K562 (cell line): ENCODE data around the gene SND1. TPM values are rescaled to one million over a fixed set of nuclear protein-coding genes. Genes with fewer than 3 reads are reported as not detected.
A peak's percentile ranks its signal among the peaks of the same experiment; 100 is the strongest.

ENCODE experiments used
- ATAC-seq: fragments of 200-7000 bp; cut with Tn5 transposase; 3 replicates; pipeline ENCODE4 v1.9.1; 2020; ENCODE audit warnings: moderate library complexity
- BruUV-seq: library from RNA; stranded (reverse); fragments of 400-500 nt; replicated peaks from 2 replicates; lab custom pipeline; 2021; lab: Mats Ljungman, UMichigan
- CTCF ChIA-PET: fragments of 300-600 bp; formaldehyde crosslinking; extraction: SDS; loops from one replicate; lab custom pipeline; 2021; ENCODE audit warnings: low intra/inter-chr PET ratio; lab: Yijun Ruan, JAX
- POLR2A ChIA-PET: fragments of 300-600, 350-650 bp; sonication (Branson Sonifier 250); formaldehyde crosslinking; extraction: SDS; loops from one replicate; lab custom pipeline; 2021; ENCODE audit warnings: antibody characterized with exemption, inconsistent platforms; lab: Yijun Ruan, JAX
- DNase-seq, 4 experiments: peaks; one replicate each; pipeline versions ENCODE4 v3.0.0 to v3.0.0-alpha.2; 2011 to 2018; ENCODE audit warnings: low spot score in 3 of 4, mixed read lengths in 3 of 4; ENCODE audit errors: extremely low read depth in 1 of 4
- FAIRE-seq: peaks from 2 replicates; lab custom pipeline; 2011; peaks lifted over from hg19 to GRCh38; lab: Jason Lieb, UNC
- H2AFZ ChIP-seq: 2 replicates; pipeline ENCODE4 v1.6.0; 2011; ENCODE audit warnings: low read depth, low read length, control low read depth, inconsistent platforms
- H3K27ac ChIP-seq: fragments of 200-600 bp; 3 replicates; pipeline ENCODE4 v1.8.0; 2011; ENCODE audit warnings: low read depth, mild to moderate bottlenecking, control low read depth, inconsistent platforms, low read length, moderate library complexity, mixed read lengths; ENCODE audit errors: extremely low read depth
- H3K27me3 ChIP-seq, 2 experiments: fragments of 300-600 bp in 1 of 2; 2 replicates in 1 of 2; 3 replicates in 1 of 2; pipeline versions ENCODE4 v1.6.0 to v1.8.0; 2011; ENCODE audit warnings: inconsistent platforms in 2 of 2, low read length in 2 of 2, mild to moderate bottlenecking in 1 of 2, mixed read lengths in 1 of 2, moderate library complexity in 1 of 2; ENCODE audit not compliant: control insufficient read depth in 2 of 2, insufficient read depth in 2 of 2
- H3K36me3 ChIP-seq: fragments of 300-600 bp; 3 replicates; pipeline ENCODE4 v1.8.0; 2011; ENCODE audit warnings: mild to moderate bottlenecking, low read length, inconsistent platforms; ENCODE audit not compliant: control insufficient read depth, insufficient read depth
- H3K4me1 ChIP-seq, 2 experiments: fragments of 200-600 bp in 1 of 2; replicated peaks in 1 of 2; 2 replicates in 1 of 2; 3 replicates in 1 of 2; pipeline versions ENCODE4 v1.5.1 to v1.8.0; 2011; ENCODE audit warnings: inconsistent platforms in 2 of 2, low read length in 2 of 2, mild to moderate bottlenecking in 1 of 2, mixed read lengths in 1 of 2, moderate library complexity in 1 of 2; ENCODE audit not compliant: control insufficient read depth in 2 of 2, insufficient read depth in 2 of 2
- H3K4me2 ChIP-seq: 2 replicates; pipeline ENCODE4 v1.6.1; 2011; ENCODE audit warnings: low read length, control low read depth, inconsistent platforms, mixed read lengths; ENCODE audit not compliant: insufficient read depth
- H3K4me3 ChIP-seq: fragments of 200-600 bp; sonication (generic), shearing (Covaris generic); 2 replicates; pipeline ENCODE4 v1.5.1; 2016; ENCODE audit warnings: control low read depth, inconsistent platforms
- H3K79me2 ChIP-seq: fragments of 200-600 bp; 3 replicates; pipeline ENCODE4 v1.8.0; 2011; ENCODE audit warnings: low read length, inconsistent platforms; ENCODE audit not compliant: control insufficient read depth, insufficient read depth
- H3K9ac ChIP-seq, 2 experiments: 2 replicates each; pipeline versions ENCODE4 v1.6.0 to v1.6.1; 2011; ENCODE audit warnings: low read depth in 2 of 2, low read length in 2 of 2, control low read depth in 1 of 2, inconsistent platforms in 1 of 2, mild to moderate bottlenecking in 1 of 2, mixed read lengths in 1 of 2; ENCODE audit not compliant: insufficient read depth in 1 of 2
- H3K9me1 ChIP-seq: one replicate; pipeline ENCODE4 v1.6.0; 2011; ENCODE audit warnings: inconsistent platforms, mild to moderate bottlenecking, low read length, moderate library complexity; ENCODE audit not compliant: control insufficient read depth, insufficient read depth
- H3K9me3 ChIP-seq: replicated peaks from 2 replicates; pipeline ENCODE4 v1.5.1; 2011; ENCODE audit warnings: low read depth, low read length, inconsistent platforms; ENCODE audit not compliant: control insufficient read depth, insufficient read depth
- H4K20me1 ChIP-seq: replicated peaks from 2 replicates; pipeline ENCODE4 v1.6.1; 2011; ENCODE audit warnings: low read length, inconsistent platforms, mixed read lengths; ENCODE audit not compliant: control insufficient read depth, insufficient read depth
- HMGXB4 ChIP-seq: sonication (generic); formaldehyde crosslinking; IDR thresholded peaks from 2 replicates; pipeline ENCODE4 v1.8.1; 2023; ENCODE audit warnings: mild to moderate bottlenecking, missing genetic modification reagents
- KAT7 ChIP-seq: sonication (generic); formaldehyde crosslinking; IDR thresholded peaks from 2 replicates; pipeline ENCODE4 v1.8.0; 2022; ENCODE audit warnings: missing genetic modification reagents, mild to moderate bottlenecking, borderline replicate concordance
- MBD1 ChIP-seq: fragments of 250-450 bp; sonication (Bioruptor Pico); IDR thresholded peaks from 2 replicates; pipeline ENCODE4 v1.8.0; 2022; ENCODE audit warnings: inconsistent platforms
- RUNX1 ChIP-seq: sonication (generic); IDR thresholded peaks from 2 replicates; pipeline ENCODE4 v1.6.1; 2016; ENCODE audit warnings: antibody characterized with exemption, low read depth
- SAFB2 ChIP-seq: fragments of 200-400 bp; formaldehyde crosslinking; IDR thresholded peaks from 2 replicates; pipeline ENCODE4 v1.6.1; 2018; ENCODE audit warnings: borderline replicate concordance, low read length, low read depth, moderate library complexity; ENCODE audit not compliant: severe bottlenecking
- SNIP1 ChIP-seq: fragments of 450-650 bp; IDR thresholded peaks from 2 replicates; pipeline ENCODE4 v1.7.1; 2017; ENCODE audit warnings: low read depth, mild to moderate bottlenecking
- SPI1 ChIP-seq: IDR thresholded peaks from 2 replicates; pipeline ENCODE4 v1.6.1; 2011; ENCODE audit warnings: low read depth, low read length, control low read depth, borderline replicate concordance
- WGBS: fragments of 100-300 bp; shearing (Covaris generic); methylation state at CpG from one replicate; pipeline ENCODE4 v1.1.6; 2016; ENCODE audit warnings: low coverage, mixed read lengths; ENCODE audit not compliant: insufficient coverage; ENCODE audit errors: missing lambda C conversion rate; 5-methylcytosine and 5-hydroxymethylcytosine counted together
- in situ Hi-C: fragments of 300-500 bp; cut with MboI; formaldehyde crosslinking; loops from 4 replicates; pipeline ENCODE4 v1.15.0; 2018; ENCODE audit warnings: inconsistent platforms, mixed read lengths
- intact Hi-C: fragments of 100-400 bp; cut with micrococcal nuclease; formaldehyde crosslinking; loops from 2 replicates; pipeline ENCODE4 v1.14.2; 2022
- polyA plus RNA-seq, 8 experiments: library from polyadenylated mRNA; depleted of rRNA in 4 of 8; stranded (reverse) in 5 of 8; unstranded in 3 of 8; fragments of >200 nt; fragmentation: Nextera tagmentation in 2 of 8; fragmentation: Illumina TruSeq in 1 of 8; extraction: Ambion mirVana in 2 of 8; extraction: Trizol in 1 of 8; gene quantifications; 2 replicates each; pipeline versions ENCODE4 v1.2.1 to v1.2.3, GENCODE V29; 2011 to 2014; ENCODE audit warnings: inconsistent platforms in 1 of 8, missing spikeins in 1 of 8
- total RNA-seq, 7 experiments: library from RNA; depleted of rRNA in 6 of 7; stranded (reverse); fragments of >200 nt in 6 of 7; fragmentation: Illumina TruSeq in 2 of 7; extraction: Trizol in 2 of 7; gene quantifications; 2 replicates each; pipeline versions ENCODE4 v1.2.1 to v1.2.3, GENCODE V29; 2011 to 2021; ENCODE audit warnings: low replicate concordance in 1 of 7
- TF ChIP-seq, protein P1 (sequence below): fragments of 250-450 bp; sonication (Bioruptor Pico); IDR thresholded peaks from 2 replicates; pipeline ENCODE4 v1.8.0; 2021; ENCODE audit warnings: borderline replicate concordance, mild to moderate bottlenecking, moderate library complexity; ENCODE audit not compliant: poor library complexity, severe bottlenecking
- TF ChIP-seq, protein P2 (sequence below): fragments of 450-650 bp; formaldehyde crosslinking; IDR thresholded peaks from 2 replicates; pipeline ENCODE4 v1.4.0; 2020; ENCODE audit warnings: mild to moderate bottlenecking, moderate library complexity

SND1 gene
- total and polyA plus RNA-seq, 9 of the 15 experiments (the other 6 are each of a cell fraction or from before 2014, with no cell fraction given) = 46.5 to 307 (median 191) TPM

GRCh38 chr7:128003787-128004186 lies 351.8 kb downstream of the SND1 start:
- TF ChIP-seq SPI1 = peak; percentile 35; the same call in 1 of the 2 replicates
- TF ChIP-seq, protein P1, sequence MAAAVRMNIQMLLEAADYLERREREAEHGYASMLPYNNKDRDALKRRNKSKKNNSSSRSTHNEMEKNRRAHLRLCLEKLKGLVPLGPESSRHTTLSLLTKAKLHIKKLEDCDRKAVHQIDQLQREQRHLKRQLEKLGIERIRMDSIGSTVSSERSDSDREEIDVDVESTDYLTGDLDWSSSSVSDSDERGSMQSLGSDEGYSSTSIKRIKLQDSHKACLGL (CRISPR knock-in tag) = no peak
- TF ChIP-seq, all 486 proteins: peak for 1
- ChIA-PET CTCF (no interaction called here), POLR2A (interaction anchor here (0.7 to 1.1 kb wide), 2 partner anchors 8 to 11 kb away, joined by 3 to 4 read pairs; no protein-coding TSS in a partner anchor)
- DNase-seq = no peak
- Histone ChIP-seq H3K9me3 (no peaks in the 10 kb centered on the region), H3K79me2 (no peaks in the 10 kb centered on the region; the same call in 1 of the 3 replicates), H3K27me3 (no peaks in the 10 kb centered on the region), H3K9me1 (peaks cover 7% of the 10 kb centered on the region), H3K9ac (no peak overlapping the region), H4K20me1 (no peaks in the 10 kb centered on the region; the same call in 1 of the 2 replicates), H2AFZ (no peak overlapping the region), H3K4me1 (peaks cover 10 to 24% of the 10 kb centered on the region in 2 experiments; a peak in 3 of 5 replicates), H3K36me3 (peaks cover 54% of the 10 kb centered on the region), H3K4me2 (no peak overlapping the region), H3K27ac (no peak overlapping the region), H3K4me3 (no peak overlapping the region)
- ATAC-seq = no peak
- no TSS peak for BruUV-seq
- WGBS = 56% methylated on average over 2 of the region's 2 CpGs
- intact Hi-C loops = no loop called here
- no peak for FAIRE-seq
- in situ Hi-C loops = no loop called here

DNA sequence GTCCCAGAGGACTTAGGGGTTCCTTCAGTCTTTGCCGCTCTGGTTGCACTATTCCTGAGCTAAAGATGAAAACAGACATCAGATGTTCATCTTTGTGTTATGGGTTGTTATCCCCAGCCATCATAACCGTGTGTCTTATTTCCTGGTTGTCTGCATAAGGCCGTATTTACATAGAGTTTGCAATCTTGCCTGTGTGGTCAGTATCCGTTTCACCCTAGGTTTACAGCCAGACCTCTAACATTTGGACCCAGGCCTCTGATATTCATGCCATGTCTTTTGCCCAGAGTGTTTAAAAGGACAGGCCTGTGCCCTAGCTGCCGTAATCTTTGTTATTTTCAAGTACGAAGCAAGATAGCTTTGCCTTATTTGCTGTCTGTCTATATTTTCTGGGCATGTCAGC lies 352.6 kb downstream of the SND1 start:
- WGBS = 77% methylated on average over 6 of the region's 6 CpGs
- FAIRE-seq (no peak), DNase-seq (no peak), ATAC-seq (peak; percentile 6; the same call in 1 of the 3 replicates)
- ChIA-PET POLR2A (interaction anchor here (1.1 kb wide), 1 partner anchor 10 kb away, joined by 3 read pairs; no protein-coding TSS in a partner anchor), CTCF (no interaction called here)
- Histone ChIP-seq H3K9me1 (peaks cover 7% of the 10 kb centered on the region), H3K27ac (no peak overlapping the region), H3K9ac (no peak overlapping the region), H3K4me2 (no peak overlapping the region), H3K79me2 (no peaks in the 10 kb centered on the region; the same call in 1 of the 3 replicates), H3K4me3 (no peak overlapping the region), H4K20me1 (no peaks in the 10 kb centered on the region; the same call in 1 of the 2 replicates), H3K9me3 (no peaks in the 10 kb centered on the region), H3K27me3 (no peaks in the 10 kb centered on the region), H2AFZ (no peak overlapping the region), H3K4me1 (peaks cover 10 to 24% of the 10 kb centered on the region in 2 experiments; a peak in 3 of 5 replicates), H3K36me3 (peaks cover 48% of the 10 kb centered on the region)
- BruUV-seq = no TSS peak
- intact Hi-C loops (no loop called here), in situ Hi-C loops (no loop called here)
- no peak for TF ChIP-seq SAFB2
- TF ChIP-seq, protein P2, sequence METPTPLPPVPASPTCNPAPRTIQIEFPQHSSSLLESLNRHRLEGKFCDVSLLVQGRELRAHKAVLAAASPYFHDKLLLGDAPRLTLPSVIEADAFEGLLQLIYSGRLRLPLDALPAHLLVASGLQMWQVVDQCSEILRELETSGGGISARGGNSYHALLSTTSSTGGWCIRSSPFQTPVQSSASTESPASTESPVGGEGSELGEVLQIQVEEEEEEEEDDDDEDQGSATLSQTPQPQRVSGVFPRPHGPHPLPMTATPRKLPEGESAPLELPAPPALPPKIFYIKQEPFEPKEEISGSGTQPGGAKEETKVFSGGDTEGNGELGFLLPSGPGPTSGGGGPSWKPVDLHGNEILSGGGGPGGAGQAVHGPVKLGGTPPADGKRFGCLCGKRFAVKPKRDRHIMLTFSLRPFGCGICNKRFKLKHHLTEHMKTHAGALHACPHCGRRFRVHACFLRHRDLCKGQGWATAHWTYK (CRISPR knock-in tag) = no peak
- TF ChIP-seq HMGXB4 (CRISPR knock-in tag) = no peak
- no peak for TF ChIP-seq RUNX1
- TF ChIP-seq SNIP1 = no peak
- TF ChIP-seq KAT7 (CRISPR knock-in tag) = no peak
- TF ChIP-seq MBD1 = no peak
